Lower leg skin (tissue), 4 donors: ENCODE results near the gene ARPIN. TPM values are rescaled to one million over a fixed set of nuclear protein-coding genes. Genes with fewer than 3 reads are reported as not detected.

Experiments used
- DNase-seq, 2 donors: peaks; one replicate each; pipeline ENCODE4 v3.0.0-alpha.2; 2019; ENCODE audit warnings: low spot score in 2 of 2
- H3K4me3 ChIP-seq: fragments of 200-600 bp; sonication (generic); 2 replicates; pipeline ENCODE4 v1.5.1; 2017; ENCODE audit warnings: mild to moderate bottlenecking, low read depth; ENCODE audit not compliant: poor library complexity, severe bottlenecking
- POLR2A ChIP-seq, 2 donors: fragments of 450-650 bp; IDR thresholded peaks; one replicate each; pipeline ENCODE4 v1.6.1; 2016 to 2017; ENCODE audit warnings: antibody characterized with exemption in 2 of 2, mild to moderate bottlenecking in 1 of 2, moderate library complexity in 1 of 2
- WGBS, 2 donors: methylation state at CpG; one replicate each; pipeline ENCODE4 v1.1.5; 2018; 5-methylcytosine and 5-hydroxymethylcytosine counted together
- intact Hi-C: fragments of 100-400 bp; cut with DNase I; formaldehyde crosslinking; loops from one replicate; pipeline ENCODE4 v1.15.0; 2023; ENCODE audit warnings: low total_unique reads
- total RNA-seq, 4 donors: library from RNA; depleted of rRNA; stranded (reverse); fragments of >200 nt; gene quantifications; one replicate each; pipeline ENCODE4 v1.1.0, GENCODE V29; 2016
- TF ChIP-seq, protein P1 (sequence below), 3 donors: fragments of 450-650 bp; IDR thresholded peaks; one replicate each; pipeline ENCODE4 v1.5.1; 2016; ENCODE audit warnings: antibody characterized with exemption in 3 of 3, mild to moderate bottlenecking in 3 of 3, moderate library complexity in 2 of 3

Gene ARPIN
- total RNA-seq, 4 donors from 2014 or later, result 8.5 to 21.5 (median 14.4) TPM

DNA sequence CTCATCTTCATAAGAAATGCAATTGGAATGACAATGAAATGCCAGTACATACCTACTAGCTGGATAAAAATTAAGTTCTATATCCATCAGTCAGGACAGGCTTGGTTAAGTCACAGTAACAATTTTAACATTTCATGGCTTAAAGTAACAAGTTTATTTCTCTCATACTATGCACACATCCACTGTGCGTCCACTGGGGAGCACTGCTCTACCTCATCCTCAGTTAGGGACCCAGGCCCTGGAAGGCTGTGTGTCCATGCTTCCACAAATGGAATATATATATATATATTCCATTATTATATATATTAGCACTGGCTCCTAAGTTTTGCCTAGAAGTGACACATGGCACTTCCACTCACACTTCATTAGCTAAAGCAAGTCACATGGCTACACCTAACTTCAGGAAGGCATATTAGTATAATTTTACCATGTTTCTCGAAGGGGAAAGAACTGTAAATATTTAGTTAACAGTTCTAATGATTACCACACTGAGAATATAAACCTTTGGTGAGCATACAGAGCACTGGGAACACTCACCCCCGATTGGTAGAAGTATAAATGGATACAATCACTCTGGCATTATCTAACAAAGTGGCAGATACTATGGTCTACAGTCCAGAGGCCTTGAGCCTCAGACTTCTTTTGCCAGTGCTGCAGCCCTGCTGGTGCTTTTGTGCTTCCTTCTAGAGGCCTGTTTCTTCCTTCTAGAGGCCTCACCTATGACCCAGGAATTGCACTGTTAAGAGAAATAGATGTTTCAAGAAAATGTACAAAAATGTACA lies 47.6 kb downstream of the ARPIN start:
- DNase-seq, result no peak
- intact Hi-C loops, result no loop called here
- 81 to 82% methylated on average over 3 of the region's 3 CpGs for WGBS, 2 donors

DNA sequence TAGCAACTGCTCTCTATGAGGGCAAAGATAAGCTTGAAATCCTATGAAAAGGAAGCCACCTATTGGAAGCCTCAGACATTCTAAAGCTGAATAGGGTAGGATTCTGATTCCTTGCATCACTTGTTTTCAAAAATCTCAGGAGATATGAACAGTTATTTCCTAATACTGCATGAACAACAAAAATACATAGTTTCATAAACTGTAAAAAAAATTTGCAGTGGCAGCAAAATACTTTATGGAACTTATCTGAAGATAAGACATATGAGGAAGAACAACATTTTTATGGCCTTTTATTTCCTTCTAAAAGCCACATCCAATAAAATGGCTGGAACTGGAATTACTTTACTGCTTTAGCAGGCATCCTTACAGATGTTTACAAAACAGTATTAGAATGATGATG lies 48.8 kb downstream of the ARPIN start:
- TF ChIP-seq, protein P1, sequence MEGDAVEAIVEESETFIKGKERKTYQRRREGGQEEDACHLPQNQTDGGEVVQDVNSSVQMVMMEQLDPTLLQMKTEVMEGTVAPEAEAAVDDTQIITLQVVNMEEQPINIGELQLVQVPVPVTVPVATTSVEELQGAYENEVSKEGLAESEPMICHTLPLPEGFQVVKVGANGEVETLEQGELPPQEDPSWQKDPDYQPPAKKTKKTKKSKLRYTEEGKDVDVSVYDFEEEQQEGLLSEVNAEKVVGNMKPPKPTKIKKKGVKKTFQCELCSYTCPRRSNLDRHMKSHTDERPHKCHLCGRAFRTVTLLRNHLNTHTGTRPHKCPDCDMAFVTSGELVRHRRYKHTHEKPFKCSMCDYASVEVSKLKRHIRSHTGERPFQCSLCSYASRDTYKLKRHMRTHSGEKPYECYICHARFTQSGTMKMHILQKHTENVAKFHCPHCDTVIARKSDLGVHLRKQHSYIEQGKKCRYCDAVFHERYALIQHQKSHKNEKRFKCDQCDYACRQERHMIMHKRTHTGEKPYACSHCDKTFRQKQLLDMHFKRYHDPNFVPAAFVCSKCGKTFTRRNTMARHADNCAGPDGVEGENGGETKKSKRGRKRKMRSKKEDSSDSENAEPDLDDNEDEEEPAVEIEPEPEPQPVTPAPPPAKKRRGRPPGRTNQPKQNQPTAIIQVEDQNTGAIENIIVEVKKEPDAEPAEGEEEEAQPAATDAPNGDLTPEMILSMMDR (IDR thresholded peaks at IDR 0.05), result no peak
- no peak for TF ChIP-seq POLR2A (IDR thresholded peaks at IDR 0.05)
- H3K4me3 ChIP-seq, result no peak overlapping the region
- intact Hi-C loops, result no loop called here
- no peak for DNase-seq

More for the DNA sequence above, 47.6 kb downstream of the ARPIN start:
- TF ChIP-seq, protein P1 (IDR thresholded peaks at IDR 0.05), result no peak
- no peak for TF ChIP-seq POLR2A (IDR thresholded peaks at IDR 0.05)
- H3K4me3 ChIP-seq, result no peak overlapping the region

DNA sequence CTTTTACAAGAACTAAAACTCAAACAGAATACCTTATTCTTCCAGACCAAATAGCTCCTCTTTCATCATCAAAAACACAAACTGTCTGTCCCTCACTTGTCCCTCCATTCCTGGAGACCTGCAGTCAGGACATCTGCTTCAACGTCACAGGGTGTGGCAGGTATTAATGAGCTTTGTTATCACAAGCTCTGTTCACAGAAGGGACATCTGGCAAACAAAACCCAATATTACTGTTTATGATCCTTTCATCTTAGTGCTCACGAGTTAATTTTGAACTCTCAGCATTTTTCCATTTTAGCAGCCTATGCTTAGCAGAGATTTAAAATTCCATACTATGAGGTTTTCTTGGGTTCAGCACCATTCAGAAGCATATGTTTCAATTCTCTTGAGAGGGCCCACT lies 51.9 kb downstream of the ARPIN start:
- no peak for TF ChIP-seq POLR2A (IDR thresholded peaks at IDR 0.05)
- TF ChIP-seq, protein P1 (IDR thresholded peaks at IDR 0.05), result no peak
- intact Hi-C loops, result no loop called here
- 70 to 78% methylated on average over 2 of the region's 2 CpGs for WGBS, 2 donors
- no peak for DNase-seq
- H3K4me3 ChIP-seq, result no peak overlapping the region

DNA sequence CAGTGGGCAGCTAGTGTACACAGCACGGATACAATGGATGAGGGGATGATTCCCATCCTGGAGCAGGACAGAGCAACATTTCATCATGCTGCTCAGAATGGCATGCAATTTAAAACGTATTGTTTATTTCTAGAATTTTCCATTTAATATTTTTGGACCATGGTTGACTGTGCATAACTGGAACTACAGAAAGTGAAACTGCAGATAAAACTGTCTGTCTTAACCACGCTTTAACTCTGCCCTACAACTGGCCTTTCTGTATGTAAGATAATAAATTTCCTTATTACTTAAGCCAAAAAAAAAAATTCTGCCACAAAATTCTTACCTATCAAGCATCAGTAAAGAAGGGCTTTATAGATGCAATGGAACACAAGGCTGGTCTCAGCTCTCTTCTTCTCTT lies 52.3 kb downstream of the ARPIN start:
- 77 to 83% methylated on average over 3 of the region's 3 CpGs for WGBS, 2 donors
- no peak for DNase-seq
- intact Hi-C loops, result no loop called here
- no peak overlapping the region for H3K4me3 ChIP-seq
- no peak for TF ChIP-seq POLR2A (IDR thresholded peaks at IDR 0.05)
- TF ChIP-seq, protein P1 (IDR thresholded peaks at IDR 0.05), result no peak

DNA sequence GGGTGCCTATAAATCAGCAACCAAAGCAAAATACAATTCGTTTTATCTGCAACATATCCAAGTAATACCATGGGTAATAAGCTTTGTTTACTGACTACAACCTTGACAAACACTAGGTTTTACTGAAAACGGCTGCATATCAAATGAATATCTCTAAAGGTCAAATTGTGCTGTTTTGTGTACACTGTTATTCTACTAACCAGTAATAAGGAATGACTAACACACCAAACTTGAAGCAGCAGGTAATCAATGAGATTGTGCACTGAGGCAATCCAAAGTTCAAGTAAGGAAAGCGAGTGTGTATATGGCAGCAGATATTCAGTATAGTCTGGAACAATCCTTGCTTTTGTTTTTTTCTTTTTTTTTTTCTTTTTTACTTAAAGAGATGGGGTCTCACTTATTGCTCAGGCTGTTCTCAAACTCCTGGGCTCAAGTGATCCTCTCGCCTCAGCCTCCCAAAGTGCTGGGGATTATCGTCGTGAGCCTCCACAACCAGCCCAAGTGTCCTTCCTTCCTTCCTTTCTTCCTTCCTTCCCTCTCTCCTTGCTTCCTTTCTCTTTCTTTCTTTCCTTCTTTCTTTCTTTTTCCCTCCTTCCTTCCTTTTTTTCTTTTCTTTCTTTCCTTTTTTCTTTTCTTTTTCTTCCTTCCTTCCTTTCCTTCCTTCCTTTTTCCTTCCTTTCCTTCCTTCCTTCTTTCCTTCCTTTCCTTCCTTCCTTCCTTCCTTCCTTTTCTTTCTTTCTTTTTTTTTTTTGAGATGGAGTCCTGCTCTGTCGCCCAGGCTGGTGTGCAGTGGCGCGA lies 53.9 kb downstream of the ARPIN start:
- TF ChIP-seq, protein P1 (IDR thresholded peaks at IDR 0.05), result no peak
- TF ChIP-seq POLR2A (IDR thresholded peaks at IDR 0.05), result no peak
- H3K4me3 ChIP-seq, result no peak overlapping the region
- intact Hi-C loops, result no loop called here
- 85 to 89% methylated on average over 9 of the region's 9 CpGs for whole genome bisulfite sequencing, 2 donors
- DNase-seq, result no peak
